Thyroid gland (tissue), 4 donors: ENCODE data around the gene LPP.

Experiments
- CTCF ChIP-seq, 6 experiments: fragments of 200-600 bp in 3 of 6; fragments of 450-650 bp in 3 of 6; sonication (generic) in 3 of 6; IDR thresholded peaks; one replicate each; pipeline ENCODE4 v1.5.1; 2016 to 2019; ENCODE audit warnings: antibody characterized with exemption in 6 of 6, mild to moderate bottlenecking in 2 of 6, inconsistent platforms in 1 of 6, moderate library complexity in 1 of 6
- POLR2A ChIP-seq, 2 donors: fragments of 450-650 bp; IDR thresholded peaks; one replicate each; pipeline ENCODE4 v1.6.1; 2017; ENCODE audit warnings: antibody characterized with exemption in 2 of 2, mild to moderate bottlenecking in 2 of 2, moderate library complexity in 1 of 2

- TF ChIP-seq CTCF (IDR thresholded peaks at IDR 0.05) (no peak), POLR2A (IDR thresholded peaks at IDR 0.05) (no peak)
Observed at GRCh38 chr3:188292827-188293226, 138.9 kb downstream of the LPP start.
